ENCODE results near the gene THEMIS2.
"Not testable (repeated sequence)": the region's sequence is repeated elsewhere in the genome, so short reads cannot be mapped to it uniquely, and the experiment has no call there.

THEMIS2 gene

GRCh38 chr1:27849951-27850350 lies 22.4 kb upstream of the THEMIS2 start:
- Histone ChIP-seq H3K9me3 (ENCODE audit: low read length) (no peaks in the 10 kb centered on the region), H3K9ac (ENCODE audit: low read length) (no peak overlapping the region), H3K4me1 (ENCODE audit: insufficient read depth, low read length) (no peaks in the 10 kb centered on the region), H3K36me3 (ENCODE audit: insufficient read depth, low read length) (peaks cover 43% of the 10 kb centered on the region), H3K4me3 (ENCODE audit: low read depth in 1 of 2, low read length in 2 of 2) (no peak overlapping the region), H3K27me3 (ENCODE audit: control insufficient read depth in 1 of 2, insufficient read depth in 2 of 2, low read length in 2 of 2) (no peaks in the 10 kb centered on the region), H3K27ac (ENCODE audit: low read depth, low read length) (no peak overlapping the region)

GRCh38 chr1:27855085-27855484 lies 17.3 kb upstream of the THEMIS2 start:
- H3K36me3 ChIP-seq (ENCODE audit: insufficient read depth, low read length) = peaks cover 16% of the 10 kb centered on the region
- H3K27ac ChIP-seq (ENCODE audit: low read depth, low read length) = no peak overlapping the region
- H3K4me3 ChIP-seq (ENCODE audit: low read depth in 1 of 2, low read length in 2 of 2) = no peak overlapping the region
- H3K9me3 ChIP-seq (ENCODE audit: low read length) = no peaks in the 10 kb centered on the region
- no peaks in the 10 kb centered on the region for H3K27me3 ChIP-seq (ENCODE audit: control insufficient read depth in 1 of 2, insufficient read depth in 2 of 2, low read length in 2 of 2)
- no peak overlapping the region for H3K9ac ChIP-seq (ENCODE audit: low read length)
- H3K4me1 ChIP-seq (ENCODE audit: insufficient read depth, low read length) = peaks cover 6% of the 10 kb centered on the region

DNA sequence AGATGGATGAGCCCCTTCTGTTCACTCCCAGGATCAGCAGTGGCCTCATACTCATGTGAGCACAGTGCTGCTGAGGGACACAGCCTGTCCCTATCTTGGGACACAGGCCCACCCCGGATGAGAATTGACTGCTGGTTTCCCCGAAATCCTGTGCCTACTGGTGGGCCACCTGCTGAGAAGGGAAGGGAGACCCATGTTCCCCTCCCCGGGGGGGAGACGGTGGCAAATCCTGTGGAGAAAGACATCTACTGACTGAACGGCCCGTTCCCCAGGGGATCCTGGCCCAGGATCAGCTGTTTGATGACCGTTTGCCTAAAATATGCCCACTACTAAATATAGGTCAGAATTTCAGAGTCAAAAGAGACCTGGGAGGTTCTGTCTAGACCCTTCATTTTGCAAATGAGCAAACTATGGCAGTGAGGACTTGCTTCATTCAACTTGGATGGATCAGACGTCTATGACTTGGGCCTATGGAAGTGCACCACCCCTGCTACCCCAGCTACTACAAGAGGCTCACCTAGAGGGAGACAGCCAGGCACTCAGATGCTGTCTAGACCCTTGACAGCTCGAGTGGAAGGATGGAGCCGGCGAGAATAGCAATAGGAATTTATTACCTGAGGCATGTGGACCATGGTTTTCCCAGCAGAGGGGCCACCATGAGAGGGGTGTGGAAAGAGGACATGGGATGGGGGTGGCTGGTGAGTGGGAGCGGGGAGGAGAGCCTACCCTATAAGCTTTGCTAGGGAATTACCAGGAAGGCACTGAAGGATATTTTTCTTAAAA lies 15.6 kb upstream of the THEMIS2 start:
- Histone ChIP-seq H3K4me3 (ENCODE audit: low read depth in 1 of 2, low read length in 2 of 2) (no peak overlapping the region), H3K27ac (ENCODE audit: low read depth, low read length) (no peak overlapping the region), H3K4me1 (ENCODE audit: insufficient read depth, low read length) (peaks cover 6% of the 10 kb centered on the region), H3K9me3 (ENCODE audit: low read length) (no peaks in the 10 kb centered on the region), H3K36me3 (ENCODE audit: insufficient read depth, low read length) (peaks cover under 1% of the 10 kb centered on the region), H3K27me3 (ENCODE audit: control insufficient read depth in 1 of 2, insufficient read depth in 2 of 2, low read length in 2 of 2) (no peaks in the 10 kb centered on the region), H3K9ac (ENCODE audit: low read length) (no peak overlapping the region)

GRCh38 chr1:27857552-27857951 lies 14.8 kb upstream of the THEMIS2 start:
- not testable (repeated sequence) for H3K27ac ChIP-seq (ENCODE audit: low read depth, low read length); H3K4me1 ChIP-seq (ENCODE audit: insufficient read depth, low read length); H3K36me3 ChIP-seq (ENCODE audit: insufficient read depth, low read length); H3K9ac ChIP-seq (ENCODE audit: low read length); H3K27me3 ChIP-seq (ENCODE audit: control insufficient read depth in 1 of 2, insufficient read depth in 2 of 2, low read length in 2 of 2); H3K4me3 ChIP-seq (ENCODE audit: low read depth in 1 of 2, low read length in 2 of 2); H3K9me3 ChIP-seq (ENCODE audit: low read length)

GRCh38 chr1:27858072-27858948 lies 14.0 kb upstream of the THEMIS2 start:
- Histone ChIP-seq H3K9ac (ENCODE audit: low read length) (no peak overlapping the region), H3K27ac (ENCODE audit: low read depth, low read length) (no peak overlapping the region), H3K36me3 (ENCODE audit: insufficient read depth, low read length) (no peaks in the 10 kb centered on the region), H3K9me3 (ENCODE audit: low read length) (no peaks in the 10 kb centered on the region), H3K4me3 (ENCODE audit: low read depth in 1 of 2, low read length in 2 of 2) (no peak overlapping the region), H3K27me3 (ENCODE audit: control insufficient read depth in 1 of 2, insufficient read depth in 2 of 2, low read length in 2 of 2) (no peaks in the 10 kb centered on the region), H3K4me1 (ENCODE audit: insufficient read depth, low read length) (peaks cover 6% of the 10 kb centered on the region)

DNA sequence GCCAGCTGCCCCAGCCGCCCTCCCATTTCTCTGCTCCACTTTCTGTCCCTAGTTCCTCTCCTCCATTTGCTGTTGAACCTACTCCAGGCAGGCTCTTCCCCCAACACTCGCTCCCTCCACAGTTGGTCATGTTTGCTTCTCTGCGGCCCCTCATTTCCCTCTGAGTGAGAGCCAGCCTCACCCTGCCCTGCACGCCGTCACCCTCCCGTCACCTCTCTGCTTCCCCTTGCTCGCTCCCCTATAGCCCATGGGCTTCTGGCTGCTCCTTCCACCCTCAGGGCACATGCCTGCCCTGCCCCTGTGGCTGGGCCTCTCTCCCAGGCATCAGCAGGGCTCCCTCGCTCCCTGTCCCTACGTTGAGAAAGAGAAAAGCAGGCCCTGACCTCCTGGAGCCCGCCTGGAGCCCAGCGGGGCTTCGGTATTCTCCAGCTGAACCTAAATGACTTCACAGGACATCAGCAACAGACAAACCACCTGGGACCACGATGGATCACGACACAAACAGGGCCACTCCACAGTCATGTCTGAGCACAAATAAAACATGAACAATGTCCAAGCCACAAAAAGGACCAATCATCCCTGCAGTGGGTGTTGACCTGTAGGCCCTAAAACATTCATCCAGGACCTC lies 13.3 kb upstream of the THEMIS2 start:
- Histone ChIP-seq H3K27me3 (ENCODE audit: control insufficient read depth in 1 of 2, insufficient read depth in 2 of 2, low read length in 2 of 2) (no peaks in the 10 kb centered on the region), H3K4me3 (ENCODE audit: low read depth in 1 of 2, low read length in 2 of 2) (no peak overlapping the region), H3K9me3 (ENCODE audit: low read length) (no peaks in the 10 kb centered on the region), H3K4me1 (ENCODE audit: insufficient read depth, low read length) (peaks cover 6% of the 10 kb centered on the region), H3K9ac (ENCODE audit: low read length) (no peak overlapping the region), H3K36me3 (ENCODE audit: insufficient read depth, low read length) (no peaks in the 10 kb centered on the region), H3K27ac (ENCODE audit: low read depth, low read length) (no peak overlapping the region)

DNA sequence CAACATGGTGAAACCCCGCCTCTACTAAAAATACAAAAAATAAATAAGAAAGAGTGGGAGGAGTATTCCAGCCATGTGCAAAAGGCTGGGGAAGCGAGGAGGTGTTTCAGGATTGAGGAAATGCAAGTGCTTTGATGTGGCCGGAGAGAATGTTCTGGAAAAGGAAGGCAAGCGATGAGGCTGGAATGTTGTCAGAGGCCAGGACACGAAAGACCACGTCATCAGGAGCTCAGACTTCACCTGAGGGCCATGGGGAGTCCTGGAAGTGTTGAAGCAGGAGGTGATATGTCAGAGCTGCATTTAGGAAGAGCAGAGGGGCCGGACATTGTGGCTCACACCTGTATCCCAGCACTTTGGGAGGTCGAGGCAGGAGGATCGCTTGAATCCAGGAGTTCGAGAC lies 10.9 kb upstream of the THEMIS2 start:
- H3K4me1 ChIP-seq (ENCODE audit: insufficient read depth, low read length) = peaks cover 6% of the 10 kb centered on the region

DNA sequence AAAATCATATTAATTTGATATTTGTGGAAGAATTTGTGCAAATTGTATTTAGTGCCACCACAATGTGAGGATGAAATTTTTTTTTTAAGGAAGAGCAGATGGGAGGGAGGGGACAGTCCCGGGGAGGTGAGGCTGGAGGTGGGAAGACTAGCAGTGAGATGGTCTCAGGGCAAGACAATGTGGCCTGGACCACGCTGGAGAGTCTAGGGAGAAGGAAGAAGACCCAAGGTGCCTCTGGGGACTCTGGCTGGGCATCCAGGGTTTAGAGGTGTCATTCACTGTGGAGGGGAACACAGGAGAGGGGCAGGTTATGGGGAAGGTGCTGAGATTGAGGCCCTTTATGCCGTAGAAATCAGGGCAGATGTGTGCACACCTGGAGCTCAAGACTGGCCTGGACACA lies 10.3 kb upstream of the THEMIS2 start:
- no peaks in the 10 kb centered on the region for H3K27me3 ChIP-seq (ENCODE audit: control insufficient read depth in 1 of 2, insufficient read depth in 2 of 2, low read length in 2 of 2)
- no peak overlapping the region for H3K4me3 ChIP-seq (ENCODE audit: low read depth in 1 of 2, low read length in 2 of 2)
- no peak overlapping the region for H3K27ac ChIP-seq (ENCODE audit: low read depth, low read length)
- peaks cover 6% of the 10 kb centered on the region for H3K4me1 ChIP-seq (ENCODE audit: insufficient read depth, low read length)
- H3K9ac ChIP-seq (ENCODE audit: low read length) = no peak overlapping the region
- H3K9me3 ChIP-seq (ENCODE audit: low read length) = no peaks in the 10 kb centered on the region
- no peaks in the 10 kb centered on the region for H3K36me3 ChIP-seq (ENCODE audit: insufficient read depth, low read length)

More for the DNA sequence above, 10.9 kb upstream of the THEMIS2 start:
- Histone ChIP-seq H3K4me3 (ENCODE audit: low read depth in 1 of 2, low read length in 2 of 2) (no peak overlapping the region), H3K36me3 (ENCODE audit: insufficient read depth, low read length) (no peaks in the 10 kb centered on the region), H3K9ac (ENCODE audit: low read length) (no peak overlapping the region), H3K27me3 (ENCODE audit: control insufficient read depth in 1 of 2, insufficient read depth in 2 of 2, low read length in 2 of 2) (no peaks in the 10 kb centered on the region), H3K27ac (ENCODE audit: low read depth, low read length) (no peak overlapping the region), H3K9me3 (ENCODE audit: low read length) (no peaks in the 10 kb centered on the region)

DNA sequence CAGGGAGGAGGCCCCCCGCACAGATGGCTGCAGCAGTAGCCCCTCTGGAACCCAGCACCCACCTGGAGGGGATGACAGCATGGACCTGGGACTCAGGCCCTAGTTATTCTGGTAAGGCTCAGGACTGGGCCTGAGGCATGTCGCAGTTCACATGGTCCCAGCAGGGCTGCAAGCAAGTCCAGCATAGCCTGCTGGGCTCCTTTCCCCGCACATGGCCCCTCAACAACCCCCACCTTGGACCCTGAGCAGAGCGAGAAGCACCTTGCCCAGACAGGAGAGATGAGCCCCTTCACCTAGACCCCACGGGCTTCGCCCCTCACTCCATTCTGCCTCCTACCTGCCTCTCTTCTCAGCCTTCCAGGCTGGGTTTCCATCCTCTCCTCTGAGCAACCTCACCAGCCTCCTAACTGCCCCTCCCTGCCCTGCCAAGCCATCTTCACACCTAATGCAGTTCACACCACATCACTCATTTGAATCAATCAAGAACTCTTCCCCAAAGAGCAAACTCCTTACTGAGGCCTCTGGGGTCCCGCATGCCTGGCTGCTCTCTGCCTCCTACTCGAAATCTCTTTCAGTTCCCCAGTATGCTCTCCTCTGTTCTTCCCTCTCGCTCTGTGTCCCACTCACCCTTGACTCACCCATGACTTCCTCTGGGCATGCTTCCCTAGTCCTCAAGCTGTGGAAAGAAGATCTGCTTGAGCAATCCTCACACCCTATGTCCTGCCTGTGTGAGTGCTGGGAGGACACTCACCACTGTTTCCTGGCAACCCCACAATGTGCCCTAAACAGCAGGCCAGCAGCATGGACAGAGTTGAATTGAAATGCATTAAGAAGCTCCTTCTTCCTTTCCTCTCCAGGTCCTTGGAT lies 9.4 kb upstream of the THEMIS2 start:
- Histone ChIP-seq H3K36me3 (ENCODE audit: insufficient read depth, low read length) (no peaks in the 10 kb centered on the region), H3K9ac (ENCODE audit: low read length) (no peak overlapping the region), H3K27me3 (ENCODE audit: control insufficient read depth in 1 of 2, insufficient read depth in 2 of 2, low read length in 2 of 2) (no peaks in the 10 kb centered on the region), H3K9me3 (ENCODE audit: low read length) (no peaks in the 10 kb centered on the region), H3K27ac (ENCODE audit: low read depth, low read length) (no peak overlapping the region), H3K4me1 (ENCODE audit: insufficient read depth, low read length) (peaks cover 6% of the 10 kb centered on the region), H3K4me3 (ENCODE audit: low read depth in 1 of 2, low read length in 2 of 2) (no peak overlapping the region)

DNA sequence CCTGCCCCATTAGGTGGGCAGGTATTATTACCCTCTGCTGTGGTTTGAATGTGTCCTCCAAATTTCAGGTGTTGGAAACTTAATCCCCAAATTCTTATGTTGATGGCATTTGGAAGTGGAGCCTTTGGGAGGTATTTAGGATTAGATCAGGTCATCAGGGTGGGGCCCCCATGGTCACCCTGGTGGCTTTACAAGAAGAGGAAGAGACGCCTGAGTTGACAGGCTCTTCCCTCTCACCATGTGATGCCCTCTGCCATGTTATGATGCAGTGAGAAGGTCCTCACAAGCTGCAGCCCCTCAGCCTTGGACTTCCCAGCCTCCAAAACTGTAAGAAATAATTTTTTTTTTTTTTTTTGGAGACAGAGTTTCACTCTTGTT lies 8.8 kb upstream of the THEMIS2 start:
- Histone ChIP-seq H3K9ac (ENCODE audit: low read length) (no peak overlapping the region), H3K27ac (ENCODE audit: low read depth, low read length) (no peak overlapping the region), H3K27me3 (ENCODE audit: control insufficient read depth in 1 of 2, insufficient read depth in 2 of 2, low read length in 2 of 2) (no peaks in the 10 kb centered on the region), H3K4me3 (ENCODE audit: low read depth in 1 of 2, low read length in 2 of 2) (no peak overlapping the region), H3K4me1 (ENCODE audit: insufficient read depth, low read length) (peaks cover 1% of the 10 kb centered on the region), H3K36me3 (ENCODE audit: insufficient read depth, low read length) (no peaks in the 10 kb centered on the region), H3K9me3 (ENCODE audit: low read length) (no peaks in the 10 kb centered on the region)
